Measurements from ENCODE around the gene KLHL26. TPM values are rescaled to one million over a fixed set of nuclear protein-coding genes. Genes with fewer than 3 reads are reported as not detected.

The KLHL26 gene
- total RNA-seq, 1 experiment from 2014 or later: 8.4 TPM

DNA sequence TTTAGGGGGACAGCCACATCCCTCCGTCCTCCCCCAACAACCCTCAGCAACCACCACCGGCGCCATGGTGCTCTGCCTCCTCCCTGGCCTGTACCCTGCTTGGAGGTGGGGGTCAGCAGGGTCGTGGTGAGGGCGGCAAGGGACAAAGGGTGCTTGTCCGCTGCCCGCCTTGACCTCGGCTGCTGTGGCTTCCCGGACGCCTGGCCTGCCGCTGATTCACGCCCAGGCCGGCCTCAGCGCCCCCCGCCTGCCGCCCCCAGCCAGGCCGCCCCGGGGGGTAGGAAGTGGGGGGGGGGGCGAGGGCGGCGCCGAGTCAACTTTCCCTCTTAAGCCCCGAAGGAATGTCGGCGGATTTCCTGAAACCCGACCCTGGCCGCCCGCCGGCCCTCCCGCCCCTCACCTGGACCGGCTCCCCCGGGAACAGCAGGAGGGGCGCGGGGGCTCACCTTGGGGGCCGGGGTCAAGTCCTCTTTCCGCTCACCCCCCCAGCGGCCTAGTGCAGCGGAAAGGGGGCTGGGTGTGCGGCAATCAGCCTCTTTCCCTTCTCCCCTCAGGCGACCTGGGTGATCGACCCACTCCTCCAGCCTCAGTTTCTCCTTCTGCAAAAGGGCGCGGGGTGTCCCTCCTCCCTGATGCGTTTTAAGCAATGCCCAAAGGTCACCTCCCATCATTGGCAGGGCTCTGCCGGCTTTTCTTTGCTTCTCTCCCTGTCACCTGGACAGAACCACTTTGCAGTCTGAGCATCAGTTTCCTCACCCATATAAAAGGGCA is 26.1 kb upstream of the KLHL26 start:
- Histone ChIP-seq H3K36me3 (ENCODE audit: low read depth, low read length) (no peaks in the 10 kb centered on the region), H3K4me2 (ENCODE audit: low read length) (no peak overlapping the region), H3K4me3 (ENCODE audit: low read length) (no peak overlapping the region), H3K27ac (ENCODE audit: low read length) (no peak overlapping the region), H3F3A (ENCODE audit: low read length, unreplicated experiment) (peaks cover 5% of the 10 kb centered on the region), H3K79me2 (ENCODE audit: low read length) (no peaks in the 10 kb centered on the region), H3K9ac (ENCODE audit: low read length) (no peak overlapping the region), H2AFZ (ENCODE audit: low read length) (no peak overlapping the region), H4K20me1 (ENCODE audit: low read length) (no peaks in the 10 kb centered on the region), H3K9me2 (replicated peaks; ENCODE audit: low read length) (no peaks in the 10 kb centered on the region), H3K9me3 (ENCODE audit: low read length) (no peaks in the 10 kb centered on the region), H3K27me3 (ENCODE audit: low read length) (peaks cover 81% of the 10 kb centered on the region), H3K4me1 (ENCODE audit: insufficient read depth, low read length) (peaks cover 9% of the 10 kb centered on the region; the same call in 1 of the 2 replicates)
- DNase-seq: no peak
- no peak for ATAC-seq
- ChIA-PET POLR2A (ENCODE audit: unreplicated experiment) (no interaction called here), CTCF (no interaction called here)
- BruUV-seq (replicated peaks): no TSS peak
- intact Hi-C loops (cut with micrococcal nuclease): no loop called here
- TF ChIP-seq, protein P1, sequence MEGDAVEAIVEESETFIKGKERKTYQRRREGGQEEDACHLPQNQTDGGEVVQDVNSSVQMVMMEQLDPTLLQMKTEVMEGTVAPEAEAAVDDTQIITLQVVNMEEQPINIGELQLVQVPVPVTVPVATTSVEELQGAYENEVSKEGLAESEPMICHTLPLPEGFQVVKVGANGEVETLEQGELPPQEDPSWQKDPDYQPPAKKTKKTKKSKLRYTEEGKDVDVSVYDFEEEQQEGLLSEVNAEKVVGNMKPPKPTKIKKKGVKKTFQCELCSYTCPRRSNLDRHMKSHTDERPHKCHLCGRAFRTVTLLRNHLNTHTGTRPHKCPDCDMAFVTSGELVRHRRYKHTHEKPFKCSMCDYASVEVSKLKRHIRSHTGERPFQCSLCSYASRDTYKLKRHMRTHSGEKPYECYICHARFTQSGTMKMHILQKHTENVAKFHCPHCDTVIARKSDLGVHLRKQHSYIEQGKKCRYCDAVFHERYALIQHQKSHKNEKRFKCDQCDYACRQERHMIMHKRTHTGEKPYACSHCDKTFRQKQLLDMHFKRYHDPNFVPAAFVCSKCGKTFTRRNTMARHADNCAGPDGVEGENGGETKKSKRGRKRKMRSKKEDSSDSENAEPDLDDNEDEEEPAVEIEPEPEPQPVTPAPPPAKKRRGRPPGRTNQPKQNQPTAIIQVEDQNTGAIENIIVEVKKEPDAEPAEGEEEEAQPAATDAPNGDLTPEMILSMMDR (conservative IDR thresholded peaks at IDR 0.05; ENCODE audit: low read depth, low read length): no peak
- TF ChIP-seq EZH2 (IDR thresholded peaks at IDR 0.05; ENCODE audit: low read length, unreplicated experiment) (peak; percentile 97), EZH2phosphoT487 (IDR thresholded peaks at IDR 0.05; ENCODE audit: borderline replicate concordance, low read length) (peak; percentile 65; the same call in 1 of the 2 replicates)

DNA sequence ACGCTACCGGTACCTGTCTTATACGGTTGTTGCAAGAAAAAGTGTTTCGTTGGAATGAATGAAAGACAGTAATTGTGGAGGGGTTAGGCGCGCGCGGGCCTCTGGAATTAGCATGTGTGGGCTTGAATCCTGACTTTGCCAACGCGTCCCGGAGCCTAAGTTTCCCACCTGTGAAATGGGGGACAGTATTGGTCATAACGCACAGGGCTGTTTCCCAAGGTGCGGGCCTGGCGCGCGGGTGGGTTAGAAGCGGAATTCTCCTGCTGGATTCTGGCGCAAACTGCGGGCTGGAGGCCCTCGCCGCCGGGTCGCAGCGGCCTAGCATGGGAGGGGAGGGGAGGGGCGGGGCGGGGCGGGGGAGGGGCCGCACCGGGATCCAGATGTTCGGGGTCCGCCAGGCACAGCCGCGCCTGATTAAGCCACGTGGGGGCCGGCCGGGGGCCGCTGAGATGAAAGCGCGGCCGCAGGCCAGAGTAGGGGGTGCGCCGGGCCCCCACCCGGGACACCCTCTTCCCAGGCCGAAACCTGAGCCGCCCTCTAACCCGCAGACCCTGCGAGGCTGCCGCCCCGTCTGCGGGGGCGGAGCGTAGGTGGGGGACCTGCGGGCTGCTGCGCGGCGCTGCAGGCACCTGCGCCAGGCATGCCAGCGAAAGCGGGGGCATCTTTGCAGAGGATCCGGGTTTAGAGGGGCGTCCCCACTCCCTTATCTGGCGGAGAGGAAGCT is 25.3 kb upstream of the KLHL26 start:
- no peaks in the 10 kb centered on the region for H3K9me2 ChIP-seq (replicated peaks; ENCODE audit: low read length)
- POLR2A ChIA-PET (ENCODE audit: unreplicated experiment): no interaction called here
- BruUV-seq (replicated peaks): no TSS peak
- H3K36me3 ChIP-seq (ENCODE audit: low read depth, low read length): no peaks in the 10 kb centered on the region
- H3K4me2 ChIP-seq (ENCODE audit: low read length): peak overlapping the region; percentile 56; the same call in 1 of the 2 replicates
- peaks cover 5% of the 10 kb centered on the region for H3F3A ChIP-seq (ENCODE audit: low read length, unreplicated experiment)
- DNase-seq (no peak), ATAC-seq (0 out of 2 replicates have a peak, but pooled peaks have one; percentile 21)
- CTCF ChIA-PET: no interaction called here
- H4K20me1 ChIP-seq (ENCODE audit: low read length): no peaks in the 10 kb centered on the region
- no peaks in the 10 kb centered on the region for H3K9me3 ChIP-seq (ENCODE audit: low read length)
- no peak overlapping the region for H2AFZ ChIP-seq (ENCODE audit: low read length)
- intact Hi-C loops (cut with micrococcal nuclease): no loop called here
- TF ChIP-seq EZH2 (IDR thresholded peaks at IDR 0.05; ENCODE audit: low read length, unreplicated experiment) (no peak), EZH2phosphoT487 (IDR thresholded peaks at IDR 0.05; ENCODE audit: borderline replicate concordance, low read length) (no peak)
- TF ChIP-seq, protein P1 (conservative IDR thresholded peaks at IDR 0.05; ENCODE audit: low read depth, low read length): no peak
- H3K4me3 ChIP-seq (ENCODE audit: low read length): no peak overlapping the region
- no peak overlapping the region for H3K27ac ChIP-seq (ENCODE audit: low read length)
- peaks cover 75% of the 10 kb centered on the region for H3K27me3 ChIP-seq (ENCODE audit: low read length)
- H3K9ac ChIP-seq (ENCODE audit: low read length): no peak overlapping the region
- H3K79me2 ChIP-seq (ENCODE audit: low read length): no peaks in the 10 kb centered on the region
- peaks cover 9% of the 10 kb centered on the region; the same call in 1 of the 2 replicates for H3K4me1 ChIP-seq (ENCODE audit: insufficient read depth, low read length)
